ENCODE measurements around the gene ABCD1.

- TF ChIP-seq ZNF589 (CRISPR knock-in tag; IDR thresholded peaks at IDR 0.05; ENCODE audit: low read depth) (no peak), PTBP1 (IDR thresholded peaks at IDR 0.05; ENCODE audit: low read depth, low read length) (no peak), POLR2AphosphoS5 (IDR thresholded peaks at IDR 0.05; ENCODE audit: control insufficient read depth, insufficient read depth, low read depth, low read length) (no peak), KLF13 (tag; IDR thresholded peaks at IDR 0.05; ENCODE audit: borderline replicate concordance, low read depth) (no peak), SMAD3 (CRISPR knock-in tag; conservative IDR thresholded peaks at IDR 0.05) (no peak), ZNF324 (CRISPR knock-in tag; IDR thresholded peaks at IDR 0.05) (no peak), BDP1 (IDR thresholded peaks at IDR 0.05; ENCODE audit: insufficient read depth, insufficient read length) (no peak), TFAM (CRISPR knock-in tag; conservative IDR thresholded peaks at IDR 0.05) (no peak), PHTF2 (CRISPR knock-in tag; IDR thresholded peaks at IDR 0.05) (no peak), BCLAF1 (IDR thresholded peaks at IDR 0.05; ENCODE audit: borderline replicate concordance in 1 of 2, control insufficient read depth in 1 of 2, low read depth in 2 of 2, low read length in 1 of 2) (no peak), MYC (IDR thresholded peaks at IDR 0.05; ENCODE audit: low read depth, low read length) (no peak), MYC (CRISPR knock-in tag; IDR thresholded peaks at IDR 0.05; ENCODE audit: borderline replicate concordance, low read depth) (no peak), ZNF384 (IDR thresholded peaks at IDR 0.05; ENCODE audit: low read depth, low read length) (no peak)
- TF ChIP-seq, protein P1, sequence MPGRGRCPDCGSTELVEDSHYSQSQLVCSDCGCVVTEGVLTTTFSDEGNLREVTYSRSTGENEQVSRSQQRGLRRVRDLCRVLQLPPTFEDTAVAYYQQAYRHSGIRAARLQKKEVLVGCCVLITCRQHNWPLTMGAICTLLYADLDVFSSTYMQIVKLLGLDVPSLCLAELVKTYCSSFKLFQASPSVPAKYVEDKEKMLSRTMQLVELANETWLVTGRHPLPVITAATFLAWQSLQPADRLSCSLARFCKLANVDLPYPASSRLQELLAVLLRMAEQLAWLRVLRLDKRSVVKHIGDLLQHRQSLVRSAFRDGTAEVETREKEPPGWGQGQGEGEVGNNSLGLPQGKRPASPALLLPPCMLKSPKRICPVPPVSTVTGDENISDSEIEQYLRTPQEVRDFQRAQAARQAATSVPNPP (IDR thresholded peaks at IDR 0.05; ENCODE audit: borderline replicate concordance, insufficient read depth, insufficient read length): no peak
- TF ChIP-seq, protein P2, sequence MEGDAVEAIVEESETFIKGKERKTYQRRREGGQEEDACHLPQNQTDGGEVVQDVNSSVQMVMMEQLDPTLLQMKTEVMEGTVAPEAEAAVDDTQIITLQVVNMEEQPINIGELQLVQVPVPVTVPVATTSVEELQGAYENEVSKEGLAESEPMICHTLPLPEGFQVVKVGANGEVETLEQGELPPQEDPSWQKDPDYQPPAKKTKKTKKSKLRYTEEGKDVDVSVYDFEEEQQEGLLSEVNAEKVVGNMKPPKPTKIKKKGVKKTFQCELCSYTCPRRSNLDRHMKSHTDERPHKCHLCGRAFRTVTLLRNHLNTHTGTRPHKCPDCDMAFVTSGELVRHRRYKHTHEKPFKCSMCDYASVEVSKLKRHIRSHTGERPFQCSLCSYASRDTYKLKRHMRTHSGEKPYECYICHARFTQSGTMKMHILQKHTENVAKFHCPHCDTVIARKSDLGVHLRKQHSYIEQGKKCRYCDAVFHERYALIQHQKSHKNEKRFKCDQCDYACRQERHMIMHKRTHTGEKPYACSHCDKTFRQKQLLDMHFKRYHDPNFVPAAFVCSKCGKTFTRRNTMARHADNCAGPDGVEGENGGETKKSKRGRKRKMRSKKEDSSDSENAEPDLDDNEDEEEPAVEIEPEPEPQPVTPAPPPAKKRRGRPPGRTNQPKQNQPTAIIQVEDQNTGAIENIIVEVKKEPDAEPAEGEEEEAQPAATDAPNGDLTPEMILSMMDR (IDR thresholded peaks at IDR 0.05 in 2 of 3, conservative IDR thresholded peaks at IDR 0.05 in 1 of 3; ENCODE audit: insufficient read depth in 2 of 3, low read depth in 1 of 3, low read length in 3 of 3): no peak
Observed at GRCh38 chrX:153773741-153774575, 49.3 kb downstream of the ABCD1 start.
